NOMO-1 (cell line): Measurements from ENCODE around the gene TCF23.
A peak's percentile ranks its signal among the peaks of the same experiment; 100 is the strongest.
"Not testable (repeated sequence)": the region's sequence is repeated elsewhere in the genome, so short reads cannot be mapped to it uniquely, and the experiment has no call there.

Experiments
- DNase-seq, 2 experiments: peaks; one replicate each; lab custom pipeline; 2025; ENCODE audit not compliant: unreplicated experiment in 2 of 2; lab: John Stamatoyannopoulos, UW

The TCF23 gene

DNA sequence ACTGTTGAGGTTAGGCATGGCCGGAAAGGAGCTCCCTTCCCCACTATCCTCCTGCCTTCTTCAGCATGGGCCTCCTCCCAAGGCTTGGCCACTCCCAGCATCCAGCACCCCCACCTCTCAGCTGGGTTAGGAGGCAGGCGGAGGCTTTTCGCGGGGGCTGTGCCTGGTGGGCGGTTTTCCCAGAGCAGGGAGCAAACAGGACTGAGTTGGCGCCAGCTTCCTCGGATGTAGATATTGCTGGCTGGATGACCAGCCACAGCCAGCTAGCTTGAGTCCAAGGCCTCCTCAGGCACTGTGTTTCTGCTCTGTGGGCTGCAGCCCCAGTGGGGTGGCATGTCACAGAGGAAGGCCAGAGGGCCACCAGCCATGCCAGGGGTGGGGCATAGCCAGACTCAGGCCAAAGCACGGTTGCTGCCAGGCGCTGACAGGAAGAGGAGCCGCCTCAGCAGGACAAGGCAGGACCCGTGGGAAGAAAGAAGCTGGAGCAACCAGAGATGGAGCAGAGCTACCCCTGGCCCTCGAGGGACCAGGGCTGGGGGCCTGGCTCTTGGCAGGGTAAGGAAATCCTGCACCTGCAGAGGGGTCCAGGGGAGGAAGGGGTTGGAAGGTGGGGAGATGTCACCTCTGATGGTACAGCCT is at the start of gene TCF23:
TCF23 (plus strand) TSS at position 204 of the 639 bp plus-strand sequence; CDS start at position 334, 130 bp downstream.
- DNase-seq, result no peak

- DNase-seq, result no peak
Observed at GRCh38 chr2:27099334-27099955, 49.4 kb upstream of the TCF23 start.

- no peak for DNase-seq
Observed at GRCh38 chr2:27100036-27100435, 48.8 kb upstream of the TCF23 start.

DNA sequence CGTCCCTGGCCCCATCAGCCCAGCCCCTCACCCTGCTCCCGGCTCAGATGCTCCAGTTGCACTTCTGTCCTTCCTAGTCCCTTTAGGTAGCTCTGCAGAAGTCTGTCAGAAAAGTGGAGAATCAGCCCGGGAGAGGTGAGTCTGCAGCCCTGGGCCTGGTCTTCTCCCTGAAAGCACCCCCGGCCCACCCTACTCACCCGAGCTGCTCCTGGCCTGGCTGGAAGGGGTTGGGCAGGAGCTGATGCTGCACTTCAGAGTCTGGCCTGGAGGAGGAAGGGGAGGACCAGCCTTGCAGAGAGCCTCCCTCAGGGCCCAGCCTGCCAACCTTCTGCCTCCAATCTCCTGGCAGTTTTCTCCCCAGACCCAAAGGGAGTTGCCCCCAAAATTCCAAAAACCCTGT is 46.5 kb upstream of the TCF23 start:
- DNase-seq, result no peak

DNA sequence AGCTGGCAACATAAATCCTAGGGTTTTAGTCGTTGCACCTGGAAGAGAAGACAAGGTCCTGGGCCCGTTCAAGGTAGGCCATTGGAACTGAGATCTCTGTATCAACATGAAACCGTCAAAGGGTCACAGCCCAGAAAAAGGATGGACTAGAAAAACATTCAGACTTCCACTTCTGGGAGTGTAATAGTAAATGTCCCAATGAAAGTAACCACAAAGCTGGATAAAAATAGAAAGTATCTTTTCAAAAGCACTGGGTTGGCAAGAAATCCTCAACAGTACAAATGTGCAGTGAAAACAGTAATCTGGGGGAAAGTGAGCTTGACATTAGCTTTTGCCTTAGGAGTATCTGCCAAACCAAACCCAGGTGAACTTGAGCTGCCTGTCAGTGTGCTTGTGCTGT is 42.8 kb upstream of the TCF23 start:
- DNase-seq, result no peak

GRCh38 chr2:27108221-27108620 is 40.6 kb upstream of the TCF23 start:
- DNase-seq, result no peak

DNA sequence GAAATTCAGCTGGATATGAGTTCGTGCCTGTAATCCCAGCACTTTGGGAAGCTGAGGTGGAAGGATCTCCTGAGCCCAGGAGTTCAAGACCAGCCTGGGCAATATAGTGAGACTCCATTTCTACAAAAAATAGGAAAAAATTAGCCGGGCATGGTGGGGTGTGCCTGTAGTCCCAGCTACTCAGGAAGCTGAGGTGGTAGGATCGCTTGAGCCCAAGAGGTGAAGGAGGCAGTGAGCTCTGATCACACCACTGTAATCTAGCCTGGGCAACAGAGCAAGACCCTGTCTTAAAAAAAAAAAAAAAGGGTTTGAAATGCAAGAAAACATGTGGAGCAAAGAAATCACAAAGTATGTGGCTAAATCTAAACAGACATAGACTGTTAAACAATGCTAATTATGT is 39.7 kb upstream of the TCF23 start:
- no peak for DNase-seq

DNA sequence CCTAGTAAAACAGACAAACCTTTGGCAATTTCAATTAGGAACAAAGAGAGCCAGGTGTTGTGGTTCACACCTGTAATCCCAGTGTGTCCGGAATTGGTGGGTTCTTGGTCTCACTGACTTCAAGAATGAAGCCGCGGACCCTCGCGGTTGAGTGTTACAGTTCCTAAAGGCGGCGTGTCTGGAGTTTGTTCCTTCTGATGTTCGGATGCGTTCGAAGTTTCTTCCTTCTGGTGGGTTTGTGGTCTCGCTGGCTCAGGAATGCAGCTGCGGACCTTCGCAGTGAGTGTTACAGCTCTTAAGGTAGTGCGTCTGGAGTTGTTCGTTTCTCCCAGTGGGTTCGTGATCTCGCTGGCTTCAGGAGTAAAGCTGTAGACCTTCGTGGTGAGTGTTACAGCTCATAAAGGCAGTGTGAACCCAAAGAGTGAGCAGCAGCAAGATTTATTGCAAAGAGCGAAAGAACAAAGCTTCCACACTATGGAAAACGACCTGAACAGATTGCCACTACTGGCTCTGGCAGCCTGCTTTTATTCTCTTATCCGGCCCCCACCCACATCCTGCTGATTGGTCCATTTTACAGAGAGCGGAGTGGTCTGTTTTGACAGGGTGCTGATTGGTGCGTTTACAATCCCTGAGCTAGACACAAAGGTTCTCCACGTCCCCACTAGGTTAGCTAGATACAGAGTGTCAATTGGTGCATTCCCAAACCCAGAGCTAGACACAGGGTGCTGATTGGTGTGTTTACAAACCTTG is 38.0 kb upstream of the TCF23 start:
- not testable (repeated sequence) for DNase-seq

DNA sequence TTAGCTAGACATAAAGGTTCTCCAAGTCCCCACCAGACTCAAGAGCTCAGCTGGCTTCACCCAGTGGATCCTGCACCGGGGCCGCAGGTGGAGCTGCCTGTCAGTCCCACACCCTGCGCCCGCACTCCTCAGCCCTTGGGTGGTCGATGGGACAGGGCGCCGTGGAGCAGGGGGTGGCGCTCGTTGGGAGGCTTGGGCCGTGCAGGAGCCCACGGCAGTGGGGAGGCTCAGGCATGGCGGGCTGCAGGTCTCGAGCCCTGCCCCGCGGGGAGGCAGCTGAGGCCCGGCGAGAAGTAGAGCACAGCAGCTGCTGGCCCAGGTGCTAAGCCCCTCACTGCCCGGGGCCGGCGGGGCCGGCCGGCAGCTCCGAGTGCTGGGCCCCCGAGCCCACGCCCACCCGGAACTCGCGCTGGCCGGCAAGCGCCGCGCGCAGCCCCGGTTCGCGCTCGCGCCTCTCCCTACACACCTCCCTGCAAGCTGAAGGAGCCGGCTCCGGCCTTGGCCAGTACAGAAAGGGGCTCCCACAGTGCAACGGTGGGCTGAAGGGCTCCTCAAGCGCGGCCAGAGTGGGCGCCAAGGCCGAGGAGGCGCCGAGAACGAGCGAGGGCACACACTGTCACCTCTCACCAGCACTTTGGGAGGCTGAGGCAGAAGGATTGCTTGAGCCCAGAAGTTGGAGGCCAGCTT is 37.3 kb upstream of the TCF23 start:
- DNase-seq, result not testable (repeated sequence)

DNA sequence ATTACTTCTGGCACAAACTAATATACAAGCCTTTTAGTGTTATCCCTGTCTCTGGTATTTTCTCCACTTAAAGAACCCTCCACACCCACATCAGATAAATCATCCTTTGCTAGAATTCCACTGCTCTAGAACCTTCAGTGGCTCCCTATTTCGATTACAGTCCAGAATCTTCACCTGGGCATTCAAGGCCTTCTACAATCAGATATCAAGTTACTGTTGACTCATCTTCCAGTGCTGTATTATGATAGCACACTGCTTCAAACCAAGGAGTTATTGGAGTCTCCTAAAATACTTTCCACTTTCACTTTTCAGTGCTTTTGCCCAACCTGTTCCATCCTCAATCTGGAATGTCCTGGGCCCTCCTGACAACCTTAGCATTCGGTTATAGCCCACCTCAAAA is 33.3 kb upstream of the TCF23 start:
- DNase-seq, result no peak

GRCh38 chr2:27117995-27118524 is 30.7 kb upstream of the TCF23 start:
- no peak for DNase-seq

- no peak for DNase-seq
Observed at GRCh38 chr2:27118525-27119329, 30.1 kb upstream of the TCF23 start, which contains the start of gene CGREF1. TSS of gene CGREF1 (minus strand) at chr2:27119128. CDS start at chr2:27104366, 14,762 bp downstream.

DNA sequence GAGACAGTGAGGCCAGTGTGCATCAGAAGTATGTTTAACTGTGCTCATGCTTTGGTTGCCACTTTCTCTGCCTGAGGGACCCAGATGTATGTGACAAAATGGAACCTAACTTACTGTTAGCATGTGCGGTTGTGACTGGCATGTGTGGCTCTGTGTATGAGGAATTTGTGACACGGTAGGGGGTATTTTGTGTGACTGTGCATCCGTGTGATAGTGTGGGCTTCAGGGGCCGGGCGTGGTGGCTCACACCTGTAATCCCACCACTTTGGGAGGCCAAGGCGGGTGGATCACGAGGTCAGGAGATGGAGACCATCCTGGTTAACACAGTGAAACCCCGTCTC is 29.5 kb upstream of the TCF23 start:
- not testable (repeated sequence) for DNase-seq

GRCh38 chr2:27121906-27122305 is 26.9 kb upstream of the TCF23 start:
- peak; percentile 15 to 50 for DNase-seq

DNA sequence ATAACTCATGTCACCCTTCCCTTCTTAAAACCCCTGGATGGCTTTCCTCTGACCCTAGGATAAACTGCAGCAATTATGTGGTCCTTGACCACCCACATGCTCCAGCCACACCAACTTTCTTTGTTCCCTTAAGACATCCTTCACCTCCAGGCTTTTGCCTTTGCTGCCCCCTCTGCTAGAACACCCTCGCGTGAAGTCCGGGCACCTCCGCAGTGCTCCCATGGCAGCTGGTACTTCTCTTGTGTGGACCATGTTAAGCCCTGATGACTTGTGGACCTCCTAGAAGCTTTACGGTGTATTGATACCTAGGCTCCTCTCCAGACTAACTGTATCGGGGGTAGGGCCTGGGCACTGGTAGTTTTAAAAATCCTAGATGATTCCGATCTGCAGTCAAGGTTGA is 26.0 kb upstream of the TCF23 start:
- no peak for DNase-seq

DNA sequence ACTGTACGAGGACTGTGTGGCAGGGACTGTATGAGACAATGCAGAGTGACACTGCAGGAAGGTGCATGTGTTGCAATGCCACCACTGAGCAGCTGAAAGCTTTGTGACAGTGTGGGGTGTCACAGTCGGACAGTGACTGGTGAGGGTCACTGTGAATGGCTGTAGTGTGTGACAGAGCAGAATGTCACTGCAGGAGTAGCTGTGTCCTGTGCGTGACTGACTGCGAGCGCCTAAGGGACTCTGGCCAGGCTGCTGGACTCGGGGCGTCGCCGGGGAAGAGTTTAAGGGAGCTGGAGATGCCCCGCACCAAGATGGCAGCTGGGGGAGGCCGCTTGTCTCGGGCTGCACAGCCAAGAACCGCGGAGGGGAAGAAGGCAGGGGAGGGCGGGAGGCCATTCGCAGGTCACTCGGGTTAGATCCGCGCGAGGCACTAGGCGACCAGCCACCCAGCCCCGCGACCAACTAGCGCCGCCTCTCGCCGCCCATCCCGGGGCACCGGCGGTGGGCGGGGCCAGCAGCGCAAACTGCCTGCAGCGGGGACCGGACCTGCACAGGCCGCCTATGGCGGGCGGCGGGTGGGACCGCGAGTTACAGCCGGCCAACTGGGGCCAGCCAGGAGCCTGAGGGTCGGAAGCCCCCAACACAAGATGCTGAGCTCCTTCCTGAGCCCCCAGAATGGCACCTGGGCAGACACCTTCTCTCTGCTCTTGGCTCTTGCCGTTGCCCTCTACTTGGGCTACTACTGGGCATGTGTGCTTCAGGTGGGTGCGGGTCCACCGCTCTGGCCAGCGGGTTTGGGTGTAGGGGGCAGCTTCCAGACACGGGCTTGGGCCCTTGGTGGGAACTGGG is 25.3 kb upstream of the TCF23 start, which contains the start of gene ABHD1:
ABHD1 (plus strand) TSS at position 514 of the 849 bp plus-strand sequence; CDS start at position 648, 134 bp downstream.
- DNase-seq, result peak; percentile 54 to 79

- DNase-seq, result no peak
Observed at GRCh38 chr2:27125104-27125503, 23.7 kb upstream of the TCF23 start.

DNA sequence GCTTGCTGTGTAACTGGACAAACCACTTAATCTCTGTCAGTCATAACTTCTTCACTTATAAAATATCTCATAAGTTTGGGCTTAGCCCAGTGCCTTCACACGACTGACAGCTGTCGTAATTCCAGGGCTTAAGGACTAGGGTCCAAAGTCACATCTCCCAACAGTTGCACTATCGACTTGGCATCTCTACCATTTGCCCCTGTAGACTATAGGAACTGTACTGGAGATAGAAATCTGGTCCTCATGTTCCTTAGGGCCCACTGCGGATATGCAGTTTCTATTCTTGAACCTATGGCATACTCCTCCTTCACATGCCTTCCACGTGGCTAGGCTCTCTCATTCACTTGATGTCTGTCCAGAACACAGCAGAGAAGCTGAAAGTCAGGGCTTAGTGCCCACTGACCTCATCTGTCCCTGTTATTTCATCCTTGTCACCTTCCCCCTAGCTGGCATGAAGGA is 22.5 kb upstream of the TCF23 start:
- no peak for DNase-seq
